Astrocyte (in vitro differentiated cells and primary cell): Measurements from ENCODE around the gene FAM184B. TPM values are rescaled to one million over a fixed set of nuclear protein-coding genes. Genes with fewer than 3 reads are reported as not detected.
"Not testable (repeated sequence)": the region's sequence is repeated elsewhere in the genome, so short reads cannot be mapped to it uniquely, and the experiment has no call there.

ENCODE experiments used
- DNase-seq: peaks from one replicate; pipeline ENCODE4 v3.0.0-alpha.2; 2010; ENCODE audit warnings: low read depth
- FAIRE-seq: peaks from 2 replicates; lab custom pipeline; 2011; peaks lifted over from hg19 to GRCh38; lab: Jason Lieb, UNC
- H2AFZ ChIP-seq: 2 replicates; pipeline ENCODE4 v1.6.0; 2012; ENCODE audit warnings: low read depth, low read length, inconsistent platforms
- H3K27ac ChIP-seq: 2 replicates; pipeline ENCODE4 v1.5.1; 2011; ENCODE audit warnings: low read depth, low read length, inconsistent platforms
- H3K27me3 ChIP-seq: 2 replicates; pipeline ENCODE4 v1.6.0; 2011; ENCODE audit warnings: low read length, inconsistent platforms; ENCODE audit not compliant: insufficient read depth
- H3K36me3 ChIP-seq: 2 replicates; pipeline ENCODE4 v1.5.1; 2011; ENCODE audit warnings: low read length, inconsistent platforms; ENCODE audit not compliant: insufficient read depth
- H3K4me1 ChIP-seq: 2 replicates; pipeline ENCODE4 v1.5.1; 2011; ENCODE audit warnings: low read length, inconsistent platforms; ENCODE audit not compliant: insufficient read depth
- H3K4me2 ChIP-seq: 2 replicates; pipeline ENCODE4 v1.6.0; 2012; ENCODE audit warnings: low read length, inconsistent platforms
- H3K4me3 ChIP-seq: 2 replicates; pipeline ENCODE4 v1.5.1; 2011; ENCODE audit warnings: low read depth, mild to moderate bottlenecking, low read length, inconsistent platforms; ENCODE audit not compliant: insufficient read depth
- H3K79me2 ChIP-seq: 2 replicates; pipeline ENCODE4 v1.6.0; 2012; ENCODE audit warnings: mild to moderate bottlenecking, low read length, inconsistent platforms; ENCODE audit not compliant: insufficient read depth
- H3K9ac ChIP-seq: 2 replicates; pipeline ENCODE4 v1.6.0; 2012; ENCODE audit warnings: mild to moderate bottlenecking, low read length, inconsistent platforms
- H3K9me3 ChIP-seq: 2 replicates; pipeline ENCODE4 v1.5.1; 2012; ENCODE audit warnings: low read depth, mild to moderate bottlenecking, low read length, inconsistent platforms; ENCODE audit not compliant: insufficient read depth
- H4K20me1 ChIP-seq: 2 replicates; pipeline ENCODE4 v1.6.0; 2012; ENCODE audit warnings: low read length, inconsistent platforms; ENCODE audit not compliant: insufficient read depth
- H3K27ac Mint-ChIP-seq: one replicate; pipeline ENCODE4 v1.8.0; 2021; ENCODE audit warnings: mild to moderate bottlenecking, mixed read lengths; ENCODE audit not compliant: unreplicated experiment
- H3K27me3 Mint-ChIP-seq: one replicate; pipeline ENCODE4 v1.8.0; 2021; ENCODE audit warnings: low read depth, mixed read lengths; ENCODE audit not compliant: unreplicated experiment
- H3K36me3 Mint-ChIP-seq: one replicate; pipeline ENCODE4 v1.8.0; 2021; ENCODE audit warnings: low read depth, mixed read lengths; ENCODE audit not compliant: unreplicated experiment
- H3K4me1 Mint-ChIP-seq: one replicate; pipeline ENCODE4 v1.8.0; 2021; ENCODE audit warnings: low read depth, mixed read lengths; ENCODE audit not compliant: unreplicated experiment
- H3K4me3 Mint-ChIP-seq: one replicate; pipeline ENCODE4 v1.8.0; 2021; ENCODE audit warnings: mild to moderate bottlenecking, moderate library complexity, mixed read lengths; ENCODE audit not compliant: unreplicated experiment
- H3K9me3 Mint-ChIP-seq: one replicate; pipeline ENCODE4 v1.8.0; 2021; ENCODE audit warnings: mild to moderate bottlenecking, mixed read lengths; ENCODE audit not compliant: unreplicated experiment
- CTCF ChIP-seq: IDR thresholded peaks from 2 replicates; pipeline ENCODE4 v1.5.1; 2011; ENCODE audit warnings: low read depth, mild to moderate bottlenecking, inconsistent platforms, low read length, moderate library complexity; ENCODE audit not compliant: insufficient read depth
- EZH2 ChIP-seq: IDR thresholded peaks from 2 replicates; pipeline ENCODE4 v1.6.1; 2012; ENCODE audit warnings: mild to moderate bottlenecking, low read length, inconsistent platforms; ENCODE audit not compliant: insufficient read depth
- total RNA-seq: library from RNA; stranded (reverse); gene quantifications from 2 replicates; pipeline ENCODE4 v1.2.1, GENCODE V29; 2021

The FAM184B gene
- total RNA-seq, 1 donor from 2014 or later: 0.54 TPM

DNA sequence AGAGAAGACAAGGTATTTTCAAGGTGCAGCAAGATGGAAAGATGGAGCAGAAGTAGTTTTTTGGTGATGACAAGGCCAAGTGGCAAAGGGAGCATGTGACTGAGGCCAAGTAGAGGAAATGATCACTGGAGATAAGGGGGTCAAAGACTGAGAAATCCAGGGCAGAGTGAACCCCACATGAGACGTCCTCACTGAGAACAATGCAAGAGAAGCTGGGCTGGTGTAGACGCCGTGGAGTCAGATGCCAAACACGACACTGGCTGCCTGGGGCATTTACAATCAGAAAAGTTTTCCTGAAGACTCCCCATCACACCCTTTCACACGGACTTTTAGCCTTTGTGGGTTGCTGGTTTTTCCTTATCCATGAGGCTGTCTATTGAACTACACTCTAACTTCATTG, 69.3 kb downstream of the FAM184B start:
- Mint-ChIP-seq H3K4me3 (no peak overlapping the region), H3K4me1 (peaks cover 12% of the 10 kb centered on the region), H3K27me3 (peaks cover 10% of the 10 kb centered on the region), H3K27ac (no peak overlapping the region), H3K9me3 (peaks cover 3% of the 10 kb centered on the region), H3K36me3 (no peaks in the 10 kb centered on the region)
- Histone ChIP-seq H3K4me3 (no peak overlapping the region), H2AFZ (no peak overlapping the region), H3K4me1 (no peaks in the 10 kb centered on the region), H4K20me1 (no peaks in the 10 kb centered on the region), H3K79me2 (no peaks in the 10 kb centered on the region), H3K27ac (no peak overlapping the region), H3K4me2 (no peak overlapping the region), H3K9ac (no peak overlapping the region), H3K36me3 (no peaks in the 10 kb centered on the region), H3K27me3 (no peaks in the 10 kb centered on the region), H3K9me3 (no peaks in the 10 kb centered on the region)
- FAIRE-seq (no peak), DNase-seq (no peak)
- TF ChIP-seq CTCF (no peak), EZH2 (no peak)

GRCh38 chr4:17711206-17711605, 70.2 kb downstream of the FAM184B start:
- not testable (repeated sequence) for H4K20me1 ChIP-seq, H3K79me2 ChIP-seq, H3K27me3 ChIP-seq, H3K36me3 Mint-ChIP-seq, H3K4me3 ChIP-seq, FAIRE-seq, DNase-seq, H3K4me3 Mint-ChIP-seq, H3K36me3 ChIP-seq, H3K4me1 Mint-ChIP-seq, H3K27ac Mint-ChIP-seq, H2AFZ ChIP-seq, H3K9me3 Mint-ChIP-seq, H3K4me1 ChIP-seq, H3K27ac ChIP-seq, H3K9ac ChIP-seq, H3K9me3 ChIP-seq, H3K4me2 ChIP-seq
- peaks cover 13% of the 10 kb centered on the region for H3K27me3 Mint-ChIP-seq

DNA sequence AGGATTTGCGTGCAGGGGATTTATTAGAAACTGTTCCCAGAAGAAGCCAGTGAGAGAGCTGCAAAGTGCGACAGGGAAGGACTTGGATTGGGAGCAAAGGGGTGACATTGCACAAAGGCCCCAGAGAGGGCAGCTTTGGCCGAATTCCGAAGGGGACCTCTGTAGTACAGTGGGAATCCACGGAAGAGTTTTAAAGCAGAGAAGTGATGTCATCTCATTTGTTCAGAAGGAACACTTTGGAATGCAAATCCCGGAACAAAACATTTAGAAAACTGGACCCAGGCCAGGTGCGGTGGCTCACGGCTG, 71.7 kb downstream of the FAM184B start:
- peaks cover 2% of the 10 kb centered on the region for H3K36me3 Mint-ChIP-seq
- Histone ChIP-seq H3K36me3 (no peaks in the 10 kb centered on the region), H3K27ac (no peak overlapping the region), H3K79me2 (no peaks in the 10 kb centered on the region), H2AFZ (no peak overlapping the region), H3K4me1 (no peaks in the 10 kb centered on the region), H3K9me3 (no peaks in the 10 kb centered on the region), H3K27me3 (no peaks in the 10 kb centered on the region), H4K20me1 (no peaks in the 10 kb centered on the region), H3K9ac (no peak overlapping the region), H3K4me3 (no peak overlapping the region), H3K4me2 (no peak overlapping the region)
- peaks cover 8% of the 10 kb centered on the region for H3K9me3 Mint-ChIP-seq
- TF ChIP-seq EZH2 (no peak), CTCF (no peak)
- no peak overlapping the region for H3K4me3 Mint-ChIP-seq
- H3K27ac Mint-ChIP-seq: no peak overlapping the region
- no peak for DNase-seq
- no peaks in the 10 kb centered on the region for H3K4me1 Mint-ChIP-seq
- peaks cover 21% of the 10 kb centered on the region for H3K27me3 Mint-ChIP-seq
- FAIRE-seq: no peak
